ENCODE data around the gene COL20A1.

Gene COL20A1

GRCh38 chr20:63277466-63278272 is 15.3 kb upstream of the COL20A1 start:
- no peak overlapping the region for H3K18ac ChIP-seq (ENCODE audit: low read length)
- H3K4me3 ChIP-seq (ENCODE audit: low read depth, low read length): no peak overlapping the region
- no CpG with 5 or more reads among the region's 30 CpGs for WGBS (ENCODE audit: extremely low coverage, insufficient coverage, insufficient read length)
- no peak overlapping the region for H2AFZ ChIP-seq (ENCODE audit: insufficient read depth, low read length, poor library complexity)
- H4K91ac ChIP-seq (ENCODE audit: low read depth, low read length): no peak overlapping the region
- peaks cover 22% of the 10 kb centered on the region for H3K79me2 ChIP-seq (ENCODE audit: control insufficient read depth, insufficient read depth, low read length, poor library complexity)
- no peak overlapping the region for H4K12ac ChIP-seq (ENCODE audit: low read depth, low read length)
- no peak overlapping the region for H3K23ac ChIP-seq (ENCODE audit: low read length)
- peaks cover 4 to 5% of the 10 kb centered on the region in 2 experiments for H3K4me1 ChIP-seq (ENCODE audit: control insufficient read depth in 1 of 2, insufficient read depth in 2 of 2, low read length in 2 of 2)
- no peak for DNase-seq
- peaks cover 5% of the 10 kb centered on the region for H3K9me3 ChIP-seq (ENCODE audit: insufficient read depth, low read depth, low read length)
- peaks cover 78 to 79% of the 10 kb centered on the region in 2 experiments for H3K36me3 ChIP-seq (ENCODE audit: control insufficient read depth in 1 of 2, insufficient read depth in 2 of 2, low read length in 2 of 2)
- no peak overlapping the region for H2BK120ac ChIP-seq (ENCODE audit: insufficient read depth, low read length, poor library complexity)
- no peak overlapping the region for H4K8ac ChIP-seq (ENCODE audit: low read depth, low read length)
- no peak overlapping the region for H3K14ac ChIP-seq (ENCODE audit: low read length)
- peaks cover 5% of the 10 kb centered on the region for H3K79me1 ChIP-seq (ENCODE audit: low read length)
- no peaks in the 10 kb centered on the region for H3K27me3 ChIP-seq (ENCODE audit: insufficient read depth, low read length)
- no peak overlapping the region for H3K4me2 ChIP-seq (ENCODE audit: low read length)
- no peak overlapping the region for H2AK5ac ChIP-seq (ENCODE audit: low read length)
- no peak overlapping the region for H3K9ac ChIP-seq (ENCODE audit: low read length)
- H2BK5ac ChIP-seq (ENCODE audit: low read depth, low read length, poor library complexity): no peak overlapping the region
- H3K4ac ChIP-seq (ENCODE audit: low read depth, low read length): no peak overlapping the region
- H2BK12ac ChIP-seq (ENCODE audit: low read length): no peak overlapping the region
- no peak overlapping the region for H3K27ac ChIP-seq (ENCODE audit: low read depth, low read length)

DNA sequence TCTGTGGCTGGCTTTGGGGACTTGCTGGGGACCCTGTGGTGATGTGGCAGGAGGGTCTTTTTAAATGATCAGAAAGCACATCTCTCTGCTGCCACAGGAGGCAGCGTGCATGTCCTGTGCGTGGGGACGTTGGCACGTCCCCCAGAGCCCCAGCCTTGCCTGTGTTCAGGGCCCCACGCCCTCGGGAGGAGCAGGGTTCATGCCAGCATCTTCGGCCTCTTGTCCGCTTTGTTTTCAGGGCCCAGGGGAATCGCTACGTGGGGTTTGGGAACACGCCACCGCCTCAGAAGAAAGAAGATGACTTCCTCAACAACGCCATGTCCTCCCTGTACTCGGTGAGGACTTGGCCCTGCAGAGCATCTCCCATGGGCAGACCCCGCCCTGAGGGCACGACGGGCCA is 14.3 kb upstream of the COL20A1 start:
- Histone ChIP-seq H3K27ac (ENCODE audit: low read depth, low read length) (no peak overlapping the region), H3K9ac (ENCODE audit: low read length) (no peak overlapping the region), H3K79me1 (ENCODE audit: low read length) (no peaks in the 10 kb centered on the region), H2BK12ac (ENCODE audit: low read length) (no peak overlapping the region), H3K4me2 (ENCODE audit: low read length) (no peak overlapping the region), H3K36me3 (ENCODE audit: control insufficient read depth in 1 of 2, insufficient read depth in 2 of 2, low read length in 2 of 2) (peaks cover 88% of the 10 kb centered on the region in 2 experiments), H3K4me1 (ENCODE audit: control insufficient read depth in 1 of 2, insufficient read depth in 2 of 2, low read length in 2 of 2) (peaks cover 3% of the 10 kb centered on the region in 2 experiments), H3K14ac (ENCODE audit: low read length) (no peak overlapping the region), H2BK5ac (ENCODE audit: low read depth, low read length, poor library complexity) (no peak overlapping the region), H3K79me2 (ENCODE audit: control insufficient read depth, insufficient read depth, low read length, poor library complexity) (peaks cover 14% of the 10 kb centered on the region), H3K4ac (ENCODE audit: low read depth, low read length) (no peak overlapping the region), H4K8ac (ENCODE audit: low read depth, low read length) (no peak overlapping the region), H3K4me3 (ENCODE audit: low read depth, low read length) (no peak overlapping the region), H2AK5ac (ENCODE audit: low read length) (no peak overlapping the region), H4K12ac (ENCODE audit: low read depth, low read length) (no peak overlapping the region), H4K91ac (ENCODE audit: low read depth, low read length) (no peak overlapping the region), H2AFZ (ENCODE audit: insufficient read depth, low read length, poor library complexity) (no peak overlapping the region), H3K23ac (ENCODE audit: low read length) (no peak overlapping the region), H3K9me3 (ENCODE audit: insufficient read depth, low read depth, low read length) (peaks cover 5% of the 10 kb centered on the region), H3K18ac (ENCODE audit: low read length) (no peak overlapping the region), H2BK120ac (ENCODE audit: insufficient read depth, low read length, poor library complexity) (no peak overlapping the region), H3K27me3 (ENCODE audit: insufficient read depth, low read length) (no peaks in the 10 kb centered on the region)
- no CpG with 5 or more reads among the region's 17 CpGs for WGBS (ENCODE audit: extremely low coverage, insufficient coverage, insufficient read length)
- DNase-seq: no peak

- no peak overlapping the region for H2BK120ac ChIP-seq (ENCODE audit: insufficient read depth, low read length, poor library complexity)
- H2AK5ac ChIP-seq (ENCODE audit: low read length): no peak overlapping the region
- no peaks in the 10 kb centered on the region for H3K4me1 ChIP-seq (ENCODE audit: control insufficient read depth in 1 of 2, insufficient read depth in 2 of 2, low read length in 2 of 2)
- no peak overlapping the region for H4K91ac ChIP-seq (ENCODE audit: low read depth, low read length)
- H3K4me3 ChIP-seq (ENCODE audit: low read depth, low read length): no peak overlapping the region
- peaks cover 7% of the 10 kb centered on the region for H3K9me3 ChIP-seq (ENCODE audit: insufficient read depth, low read depth, low read length)
- no peaks in the 10 kb centered on the region for H3K27me3 ChIP-seq (ENCODE audit: insufficient read depth, low read length)
- WGBS (ENCODE audit: extremely low coverage, insufficient coverage, insufficient read length): no CpG with 5 or more reads among the region's 15 CpGs
- H3K9ac ChIP-seq (ENCODE audit: low read length): no peak overlapping the region
- H4K12ac ChIP-seq (ENCODE audit: low read depth, low read length): no peak overlapping the region
- no peak overlapping the region for H3K18ac ChIP-seq (ENCODE audit: low read length)
- no peak overlapping the region for H3K4ac ChIP-seq (ENCODE audit: low read depth, low read length)
- no peaks in the 10 kb centered on the region for H3K79me1 ChIP-seq (ENCODE audit: low read length)
- no peak overlapping the region for H3K27ac ChIP-seq (ENCODE audit: low read depth, low read length)
- no peak overlapping the region for H2BK12ac ChIP-seq (ENCODE audit: low read length)
- no peak overlapping the region for H4K8ac ChIP-seq (ENCODE audit: low read depth, low read length)
- no peak overlapping the region for H2AFZ ChIP-seq (ENCODE audit: insufficient read depth, low read length, poor library complexity)
- H2BK5ac ChIP-seq (ENCODE audit: low read depth, low read length, poor library complexity): no peak overlapping the region
- DNase-seq: no peak
- no peak overlapping the region for H3K23ac ChIP-seq (ENCODE audit: low read length)
- H3K4me2 ChIP-seq (ENCODE audit: low read length): no peak overlapping the region
- peaks cover 4% of the 10 kb centered on the region for H3K79me2 ChIP-seq (ENCODE audit: control insufficient read depth, insufficient read depth, low read length, poor library complexity)
- H3K36me3 ChIP-seq (ENCODE audit: control insufficient read depth in 1 of 2, insufficient read depth in 2 of 2, low read length in 2 of 2): peaks cover 93 to 95% of the 10 kb centered on the region in 2 experiments
- no peak overlapping the region for H3K14ac ChIP-seq (ENCODE audit: low read length)
These were observed 13.1 kb upstream of the COL20A1 start for GRCh38 chr20:63279931-63280330.

DNA sequence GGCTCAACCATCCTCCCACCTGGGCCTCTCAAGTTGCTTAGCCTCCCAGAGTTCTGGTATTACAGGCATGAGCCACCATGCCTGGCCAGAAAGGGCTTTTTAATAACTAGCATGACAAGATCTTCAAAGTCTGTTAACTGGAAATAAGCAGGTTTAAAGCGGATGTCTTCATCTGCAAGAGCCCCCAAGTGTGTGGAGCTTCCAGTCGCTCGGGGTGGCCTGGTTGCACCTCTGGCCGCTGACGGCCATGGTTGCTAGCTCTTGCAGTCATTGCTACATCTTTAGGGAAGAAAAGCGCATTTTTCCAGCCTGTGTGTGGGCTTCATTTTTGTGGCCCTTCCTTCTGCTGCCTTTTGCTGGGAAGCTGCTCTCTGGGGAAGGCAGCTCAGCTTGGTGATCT is 12.6 kb upstream of the COL20A1 start:
- Histone ChIP-seq H4K12ac (ENCODE audit: low read depth, low read length) (no peak overlapping the region), H3K4me2 (ENCODE audit: low read length) (no peak overlapping the region), H3K9me3 (ENCODE audit: insufficient read depth, low read depth, low read length) (peaks cover 7% of the 10 kb centered on the region), H2BK120ac (ENCODE audit: insufficient read depth, low read length, poor library complexity) (no peak overlapping the region), H3K14ac (ENCODE audit: low read length) (no peak overlapping the region), H2AK5ac (ENCODE audit: low read length) (no peak overlapping the region), H3K4me1 (ENCODE audit: control insufficient read depth in 1 of 2, insufficient read depth in 2 of 2, low read length in 2 of 2) (no peaks in the 10 kb centered on the region), H3K27me3 (ENCODE audit: insufficient read depth, low read length) (no peaks in the 10 kb centered on the region), H2AFZ (ENCODE audit: insufficient read depth, low read length, poor library complexity) (no peak overlapping the region), H3K4ac (ENCODE audit: low read depth, low read length) (no peak overlapping the region), H2BK12ac (ENCODE audit: low read length) (no peak overlapping the region), H4K8ac (ENCODE audit: low read depth, low read length) (no peak overlapping the region), H3K4me3 (ENCODE audit: low read depth, low read length) (no peak overlapping the region), H2BK5ac (ENCODE audit: low read depth, low read length, poor library complexity) (no peak overlapping the region), H3K23ac (ENCODE audit: low read length) (no peak overlapping the region), H3K27ac (ENCODE audit: low read depth, low read length) (no peak overlapping the region), H3K79me2 (ENCODE audit: control insufficient read depth, insufficient read depth, low read length, poor library complexity) (peaks cover 1% of the 10 kb centered on the region), H4K91ac (ENCODE audit: low read depth, low read length) (no peak overlapping the region), H3K79me1 (ENCODE audit: low read length) (no peaks in the 10 kb centered on the region), H3K9ac (ENCODE audit: low read length) (no peak overlapping the region), H3K36me3 (ENCODE audit: control insufficient read depth in 1 of 2, insufficient read depth in 2 of 2, low read length in 2 of 2) (peaks cover 97 to 98% of the 10 kb centered on the region in 2 experiments), H3K18ac (ENCODE audit: low read length) (no peak overlapping the region)
- no peak for DNase-seq
- WGBS (ENCODE audit: extremely low coverage, insufficient coverage, insufficient read length): no CpG with 5 or more reads among the region's 6 CpGs

All from trophoblast cell (in vitro differentiated cells and primary cell).